Activated T-helper 1 cell treated with Interleukin-2 at 50 U/mL for 16 hours (primary cell): ENCODE measurements around the gene TET2.

Experiments used
- DNase-seq: peaks from one replicate; pipeline ENCODE4 v3.0.0-alpha.2; 2020; ENCODE audit warnings: low read depth

Gene TET2

GRCh38 chr4:105182211-105182610 lies 35.5 kb downstream of the TET2 start:
- no peak for DNase-seq

DNA sequence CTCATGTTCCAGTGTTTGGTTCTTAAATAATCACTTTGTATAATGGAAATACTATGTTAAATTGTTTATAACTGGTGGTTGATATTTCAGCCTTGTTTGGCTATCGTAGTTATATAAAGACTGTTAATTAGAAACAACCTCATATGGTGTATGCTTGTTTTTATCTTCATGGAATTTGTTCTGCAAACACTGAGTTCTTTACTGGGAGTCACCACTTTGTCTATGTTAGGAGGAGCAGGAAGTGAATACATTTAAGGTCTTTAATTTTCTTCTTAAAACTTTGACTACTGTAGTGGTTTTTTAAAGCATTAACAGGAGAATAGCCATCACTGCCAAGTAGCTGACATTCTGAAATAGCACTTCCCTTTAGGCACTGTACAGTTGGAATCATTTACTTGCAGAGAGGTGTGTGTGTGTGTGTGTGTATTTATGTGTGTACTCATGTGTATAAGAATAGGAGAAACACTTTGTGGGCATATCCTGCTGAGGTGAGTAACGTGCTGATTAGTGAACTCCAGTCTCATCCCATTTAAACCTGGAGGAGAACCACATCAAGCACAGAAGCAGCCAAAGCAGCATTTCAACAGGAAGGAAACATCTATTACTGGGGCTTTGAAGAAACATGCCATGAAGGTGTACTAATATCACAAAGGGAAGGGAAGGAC lies 37.8 kb downstream of the TET2 start:
- DNase-seq, result no peak

DNA sequence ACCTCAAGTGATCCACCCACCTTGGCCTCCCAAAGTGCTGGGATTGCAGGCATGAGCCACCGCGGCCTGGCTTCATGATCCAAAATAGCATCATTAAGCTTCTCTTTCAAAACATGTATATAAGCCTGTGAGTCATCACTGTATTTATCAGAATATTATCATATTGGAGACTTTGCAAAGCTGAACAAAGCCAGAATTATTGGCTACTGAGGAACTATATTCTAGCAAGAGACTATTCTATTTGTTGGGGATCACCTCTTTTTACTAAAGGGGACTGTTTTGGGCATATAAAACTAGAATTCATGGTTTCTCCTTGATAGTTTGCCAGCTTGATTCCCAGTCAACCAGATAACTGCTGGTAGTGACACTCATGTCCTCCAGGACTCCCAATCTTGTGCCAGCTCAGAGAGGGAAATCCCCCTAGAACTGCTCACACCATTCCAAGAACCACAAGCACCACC lies 40.1 kb downstream of the TET2 start:
- no peak for DNase-seq

DNA sequence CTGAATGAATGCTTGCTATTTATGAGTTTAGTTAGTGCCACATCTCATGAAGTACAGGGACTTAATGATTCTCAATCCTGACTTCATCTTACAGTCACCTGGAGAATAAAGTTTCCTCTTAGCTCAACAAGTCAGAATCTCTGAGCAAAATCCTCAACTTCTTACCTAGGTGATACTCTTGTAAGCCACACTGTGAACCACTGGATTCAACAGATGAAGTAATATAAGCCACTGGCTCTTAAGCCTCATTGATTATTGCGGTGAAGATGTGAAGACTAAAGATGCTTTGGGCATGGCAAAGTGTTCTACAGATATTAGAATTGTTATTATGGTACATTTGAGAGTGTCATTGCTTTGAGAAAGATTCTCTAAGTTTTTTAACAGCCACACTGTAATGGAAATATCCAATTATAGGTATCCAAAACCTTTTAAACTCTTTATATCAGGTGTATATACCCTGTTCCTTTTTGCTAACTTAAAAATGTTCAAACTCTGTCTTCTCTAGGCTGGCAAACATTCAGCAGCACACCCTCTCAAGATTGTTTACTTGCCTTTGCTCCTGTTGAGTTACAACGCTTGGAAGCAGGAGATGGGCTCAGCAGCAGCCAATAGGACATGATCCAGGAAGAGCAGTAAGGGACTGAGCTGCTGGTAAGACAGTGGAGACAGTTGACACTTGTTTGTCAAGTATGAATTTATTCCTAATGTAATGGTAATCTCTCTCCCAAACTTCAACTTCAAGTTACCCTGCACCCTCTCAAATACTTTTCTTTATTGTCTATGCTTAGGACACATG lies 43.4 kb downstream of the TET2 start:
- no peak for DNase-seq

DNA sequence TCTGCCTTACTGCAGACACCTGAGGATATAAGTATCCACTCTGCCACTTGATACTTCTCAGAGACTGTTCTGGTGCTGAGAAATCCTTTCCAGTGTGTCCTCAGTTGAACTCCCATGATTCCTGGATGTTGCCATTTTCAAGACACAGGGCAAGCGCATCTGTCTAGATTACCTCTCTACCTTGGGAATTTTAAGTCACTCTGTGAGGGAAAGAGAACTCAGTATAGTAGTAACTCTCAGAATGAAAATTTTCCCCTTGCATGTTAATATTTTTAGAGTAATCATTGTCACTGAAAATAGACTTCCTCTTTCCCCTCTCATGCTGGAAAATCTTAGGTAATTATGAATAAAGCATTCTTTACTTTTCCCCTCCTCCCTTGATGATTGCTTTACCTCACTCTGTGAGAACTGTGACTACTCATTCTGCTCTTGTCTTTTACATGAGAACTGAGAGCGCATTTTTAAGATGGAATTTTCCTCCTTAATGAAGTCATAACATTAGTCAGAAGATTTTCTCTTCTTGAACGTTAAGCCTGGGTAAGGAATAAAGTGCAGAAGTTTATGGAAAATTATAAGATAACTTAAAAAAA lies 45.0 kb downstream of the TET2 start:
- no peak for DNase-seq

- no peak for DNase-seq
Measured at GRCh38 chr4:105192474-105192873, 45.8 kb downstream of the TET2 start.

- no peak for DNase-seq
Measured at GRCh38 chr4:105192910-105193309, 46.2 kb downstream of the TET2 start.

GRCh38 chr4:105193536-105193935 lies 46.9 kb downstream of the TET2 start:
- no peak for DNase-seq

- no peak for DNase-seq
Measured at GRCh38 chr4:105194328-105195231, 47.9 kb downstream of the TET2 start.

DNA sequence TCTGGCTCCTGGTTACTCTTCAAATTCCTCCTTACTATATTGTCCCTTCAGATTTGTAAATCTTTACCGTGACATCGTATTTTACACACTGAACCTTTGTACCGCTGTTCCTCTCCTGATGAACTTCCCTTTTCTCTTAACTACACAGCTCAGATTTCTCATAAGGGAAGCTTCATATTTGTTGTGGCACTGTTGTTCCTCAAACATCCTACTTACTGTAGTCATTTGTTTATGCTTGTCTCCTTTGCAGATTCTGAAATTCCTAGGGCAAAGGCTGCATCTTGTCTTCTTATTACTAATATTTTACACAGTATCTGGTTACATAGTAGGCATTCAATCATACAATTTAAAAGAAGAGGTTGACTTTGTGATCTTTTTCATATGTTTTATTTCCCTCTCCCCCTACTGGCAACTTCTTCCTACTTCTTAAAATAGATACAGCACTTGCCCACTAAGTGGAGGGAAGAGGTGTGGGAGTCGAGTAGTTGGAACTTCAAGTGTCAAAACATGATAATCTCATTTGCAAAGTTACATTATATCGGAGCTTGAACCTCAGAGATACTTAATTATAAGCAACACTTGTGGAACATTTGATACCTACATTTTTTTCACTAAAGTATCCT lies 50.0 kb downstream of the TET2 start:
- DNase-seq, result no peak

DNA sequence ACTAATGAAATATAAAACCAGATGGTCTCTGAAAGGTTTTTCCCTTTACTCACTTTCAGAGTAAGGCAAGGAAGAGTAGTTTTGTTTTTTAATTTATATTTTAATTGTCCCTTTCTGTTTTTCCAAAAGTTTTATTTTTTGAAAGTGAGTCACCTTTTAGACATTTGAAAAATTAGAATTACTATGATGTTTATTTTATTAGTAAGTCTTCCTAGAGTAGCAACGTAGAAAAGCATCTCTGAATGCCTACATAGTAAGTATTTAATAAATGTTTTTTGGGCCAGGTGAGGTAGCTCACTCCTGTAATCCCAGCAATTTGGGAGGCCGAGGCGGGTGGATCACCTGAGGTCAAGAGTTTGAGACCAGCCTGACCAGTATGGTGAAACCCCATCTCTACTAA lies 51.1 kb downstream of the TET2 start:
- no peak for DNase-seq

GRCh38 chr4:105198541-105198940 lies 51.9 kb downstream of the TET2 start:
- DNase-seq, result no peak

- DNase-seq, result no peak
Measured at GRCh38 chr4:105206214-105206613, 59.5 kb downstream of the TET2 start.

- no peak for DNase-seq
Measured at GRCh38 chr4:105207386-105207785, 60.7 kb downstream of the TET2 start.

DNA sequence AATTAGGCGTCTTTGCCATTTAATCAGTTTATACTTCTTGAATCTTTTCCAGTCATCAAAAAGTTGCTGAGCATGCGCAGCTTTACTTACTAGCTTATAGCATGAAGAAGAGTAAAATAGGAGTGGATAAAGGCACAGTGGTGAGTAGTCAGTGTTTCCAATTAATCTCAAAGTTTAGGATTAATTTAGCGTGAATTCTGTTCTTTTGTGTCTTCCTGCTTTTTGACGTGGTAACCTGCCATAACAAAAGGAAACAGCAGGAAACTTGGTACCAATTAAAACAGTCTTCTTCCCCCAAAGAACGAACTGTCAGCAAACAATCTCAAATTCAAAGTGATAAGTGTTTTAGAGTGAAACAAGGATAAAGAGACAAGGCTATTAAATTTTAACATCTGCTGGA lies 61.9 kb downstream of the TET2 start:
- DNase-seq, result no peak

DNA sequence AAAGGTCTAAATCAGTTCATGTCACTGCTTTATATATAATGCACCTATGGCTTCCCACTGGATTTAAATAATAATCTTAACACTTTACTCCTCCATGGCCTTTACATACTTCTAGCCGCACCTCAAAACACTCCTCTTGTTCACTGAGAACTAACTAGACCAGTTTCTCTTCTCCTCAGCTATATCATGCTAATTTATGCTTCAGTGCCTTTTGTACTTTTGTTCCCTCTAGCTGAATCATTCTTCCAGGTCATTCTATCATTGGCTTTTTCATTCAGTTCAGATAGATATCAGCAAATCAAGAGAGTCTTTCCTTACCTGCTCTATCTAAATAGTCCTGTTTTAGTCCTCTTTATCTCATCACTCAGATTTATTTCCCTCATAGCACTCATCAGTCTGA lies 64.2 kb downstream of the TET2 start:
- no peak for DNase-seq

DNA sequence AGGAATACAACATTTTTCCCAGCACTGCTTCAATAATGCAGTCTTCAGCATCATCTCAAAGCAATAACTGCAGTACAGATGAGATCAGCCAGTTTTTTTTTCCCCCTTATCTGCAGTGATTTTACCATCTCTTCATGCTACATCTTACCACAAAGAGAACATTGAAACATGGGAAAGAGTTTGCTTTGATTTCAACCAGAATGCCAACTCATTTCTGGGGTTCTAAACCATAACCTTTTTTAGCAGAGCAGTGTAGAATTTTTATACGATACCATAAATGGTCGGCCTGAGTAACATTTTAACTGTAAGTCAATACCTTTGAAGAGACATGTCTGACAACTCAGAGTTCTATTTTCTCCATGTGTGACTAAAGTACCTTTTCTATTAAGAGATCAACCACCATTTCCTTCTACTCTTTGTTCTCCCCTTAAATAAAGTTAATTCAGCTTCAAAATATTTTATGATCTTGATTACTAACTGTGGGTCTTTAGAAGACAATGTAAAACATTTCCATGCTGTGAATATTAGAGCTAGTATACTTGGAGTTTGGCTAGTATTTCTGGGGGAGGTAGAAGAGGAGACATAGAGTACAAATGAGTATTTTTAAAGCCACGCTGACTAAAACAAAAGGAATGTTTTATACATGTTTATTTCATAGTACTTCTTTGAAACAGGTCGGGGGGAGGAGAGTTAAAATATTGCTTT lies 69.1 kb downstream of the TET2 start:
- no peak for DNase-seq

- no peak for DNase-seq
Measured at GRCh38 chr4:105225500-105225899, 78.8 kb downstream of the TET2 start.

GRCh38 chr4:105227054-105227453 lies 80.4 kb downstream of the TET2 start:
- no peak for DNase-seq

DNA sequence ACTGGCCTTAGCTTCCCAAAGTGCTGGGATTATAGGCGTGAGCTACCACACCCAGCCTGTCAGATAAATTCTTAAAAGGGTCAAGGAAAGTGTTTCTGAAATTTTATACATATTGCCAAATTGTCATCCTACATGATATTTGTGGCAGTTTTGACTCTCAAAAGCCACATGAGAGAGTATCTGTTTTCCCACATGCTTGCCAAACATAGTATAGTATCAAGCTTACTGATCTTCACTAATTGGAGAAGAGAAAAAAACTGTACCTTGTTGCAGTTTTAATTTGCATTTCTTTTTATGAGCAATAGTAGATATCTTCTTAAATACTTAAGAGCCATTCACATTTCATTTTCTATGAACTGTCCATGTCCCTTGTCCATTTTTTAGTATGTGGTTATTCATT lies 83.6 kb downstream of the TET2 start:
- DNase-seq, result no peak

GRCh38 chr4:105232374-105232773 lies 85.7 kb downstream of the TET2 start:
- no peak for DNase-seq
